CD4-positive, alpha-beta T cell treated with Interferon gamma for 1 hour (primary cell): Measurements from ENCODE around the gene NBPF6.
"Not testable (repeated sequence)": the region's sequence is repeated elsewhere in the genome, so short reads cannot be mapped to it uniquely, and the experiment has no call there.

Experiments
- DNase-seq: peaks from one replicate; pipeline ENCODE4 v3.0.0-alpha.2; 2020

Gene NBPF6

GRCh38 chr1:108502138-108502537, 52.0 kb downstream of the NBPF6 start:
- no peak for DNase-seq

GRCh38 chr1:108502624-108503023, 52.5 kb downstream of the NBPF6 start:
- no peak for DNase-seq

- no peak for DNase-seq
These were observed 53.1 kb downstream of the NBPF6 start for GRCh38 chr1:108503062-108503733.

DNA sequence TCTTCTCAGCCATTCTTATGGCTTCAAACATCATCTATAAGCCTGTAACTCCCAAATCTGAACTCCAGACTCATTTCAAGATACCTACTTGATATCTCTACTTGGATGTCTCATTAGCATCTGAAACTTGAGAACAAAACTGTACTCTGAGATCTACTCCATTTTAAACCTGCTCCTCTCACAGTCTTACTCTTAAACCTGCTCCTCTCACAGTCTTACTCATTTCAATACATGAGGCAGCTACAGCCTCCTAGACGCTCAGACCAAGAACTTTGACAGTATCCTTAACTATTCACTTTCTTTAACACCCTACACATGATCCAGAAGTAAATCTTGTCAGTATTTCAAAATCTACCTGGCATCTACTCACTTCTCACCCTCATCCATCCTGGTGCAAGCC, 54.3 kb downstream of the NBPF6 start:
- DNase-seq: no peak

DNA sequence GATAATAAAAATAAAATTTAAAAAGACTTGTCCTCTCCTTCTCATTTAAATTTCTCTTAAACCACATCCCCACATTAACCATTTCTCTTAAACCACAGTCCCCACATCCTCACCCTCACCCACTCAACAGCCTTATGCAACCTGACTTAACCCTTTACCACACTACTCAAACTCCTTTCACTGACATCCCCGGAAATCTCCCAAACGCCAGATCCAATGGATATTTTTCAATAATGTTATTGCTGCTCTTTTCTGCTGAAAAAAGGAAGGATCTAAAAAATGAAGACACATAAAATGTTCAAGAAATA, 55.6 kb downstream of the NBPF6 start:
- no peak for DNase-seq

DNA sequence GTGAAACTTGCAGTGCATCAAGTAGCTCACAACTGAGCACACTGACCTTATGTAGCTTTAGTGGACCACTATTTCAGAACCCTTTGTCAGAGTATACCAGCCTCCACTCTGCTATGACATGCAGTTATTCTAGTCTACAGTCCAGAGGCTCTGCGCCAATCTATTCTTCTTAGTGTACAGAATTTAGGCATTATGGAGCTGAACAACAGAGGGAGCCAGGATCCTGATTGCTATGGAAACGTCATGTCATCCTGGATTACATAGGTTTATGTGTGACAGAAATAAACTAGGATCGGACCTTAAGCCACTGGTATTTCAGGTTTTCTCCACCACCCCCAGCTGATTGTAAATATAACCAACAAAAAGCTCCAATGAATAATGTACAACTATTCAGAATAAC, 61.6 kb downstream of the NBPF6 start:
- no peak for DNase-seq

GRCh38 chr1:108512239-108513043, 62.3 kb downstream of the NBPF6 start:
- no peak for DNase-seq

- no peak for DNase-seq
These were observed 62.9 kb downstream of the NBPF6 start for GRCh38 chr1:108513044-108513415.

DNA sequence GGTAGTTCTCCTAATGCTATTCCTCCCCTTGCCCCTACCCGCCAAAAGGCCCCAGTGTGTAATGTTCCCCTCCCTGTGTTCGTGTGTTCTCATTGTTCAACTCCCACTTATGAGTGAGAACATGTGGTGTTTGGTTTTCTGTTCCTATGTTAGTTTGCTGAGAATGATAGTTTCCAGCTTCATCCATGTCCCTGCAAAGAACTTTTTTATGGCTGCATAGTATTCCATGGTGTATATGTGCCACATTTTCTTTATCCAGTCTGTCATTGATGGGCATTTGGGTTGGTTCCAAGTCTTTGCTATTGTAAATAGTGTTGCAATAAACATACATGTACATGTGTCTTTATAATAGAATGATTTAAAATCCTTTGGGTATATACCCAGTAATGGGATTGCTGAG, 63.8 kb downstream of the NBPF6 start:
- not testable (repeated sequence) for DNase-seq

GRCh38 chr1:108517301-108517897, 67.3 kb downstream of the NBPF6 start:
- DNase-seq: not testable (repeated sequence)
